SK-N-MC (cell line): ENCODE results near the gene ADAD2.

Source experiments
- DNase-seq: peaks from one replicate; pipeline ENCODE4 v3.0.0-alpha.2; 2011; ENCODE audit warnings: low read depth, low spot score
- H3K27ac ChIP-seq: fragments of 200-600 bp; sonication (generic); 2 replicates; pipeline ENCODE4 v1.5.1; 2016; ENCODE audit warnings: mixed run types
- H3K36me3 ChIP-seq: fragments of 200-600 bp; sonication (generic); 2 replicates; pipeline ENCODE4 v1.6.1; 2017; ENCODE audit warnings: antibody characterized with exemption, low read length, mixed read lengths; ENCODE audit not compliant: insufficient read depth
- H3K4me3 ChIP-seq: fragments of 200-600 bp; sonication (generic); 2 replicates; pipeline ENCODE4 v1.5.1; 2016
- H3K9ac ChIP-seq: fragments of 200-600 bp; sonication (generic); 2 replicates; pipeline ENCODE4 v1.8.0; 2017; ENCODE audit warnings: mixed run types, mixed read lengths; ENCODE audit not compliant: insufficient read length
- H3K9me3 ChIP-seq: fragments of 200-600 bp; sonication (generic); 2 replicates; pipeline ENCODE4 v1.6.1; 2017; ENCODE audit warnings: low read depth, mild to moderate bottlenecking, antibody characterized with exemption, low read length, moderate library complexity, mixed read lengths
- EZH2 ChIP-seq: fragments of 200-600 bp; sonication (generic); IDR thresholded peaks from one replicate; pipeline ENCODE4 v1.6.1; 2017; ENCODE audit warnings: antibody characterized with exemption
- FOXP2 ChIP-seq: optimal IDR thresholded peaks from 2 replicates; pipeline ENCODE3; 2011; ENCODE audit warnings: mild to moderate bottlenecking, moderate library complexity; ENCODE audit not compliant: insufficient read depth; ENCODE audit errors: extremely low read length, control extremely low read depth
- POLR2AphosphoS5 ChIP-seq: IDR thresholded peaks from 2 replicates; pipeline ENCODE4 v1.6.1; 2012; ENCODE audit warnings: mild to moderate bottlenecking, low read depth, low read length, borderline replicate concordance

The ADAD2 gene

GRCh38 chr16:84155771-84156170 lies 35.2 kb upstream of the ADAD2 start:
- Histone ChIP-seq H3K9me3 (no peaks in the 10 kb centered on the region), H3K36me3 (no peaks in the 10 kb centered on the region), H3K9ac (no peak overlapping the region), H3K4me3 (no peak overlapping the region), H3K27ac (no peak overlapping the region)
- TF ChIP-seq FOXP2 (no peak), EZH2 (no peak), POLR2AphosphoS5 (no peak)
- DNase-seq, result no peak

DNA sequence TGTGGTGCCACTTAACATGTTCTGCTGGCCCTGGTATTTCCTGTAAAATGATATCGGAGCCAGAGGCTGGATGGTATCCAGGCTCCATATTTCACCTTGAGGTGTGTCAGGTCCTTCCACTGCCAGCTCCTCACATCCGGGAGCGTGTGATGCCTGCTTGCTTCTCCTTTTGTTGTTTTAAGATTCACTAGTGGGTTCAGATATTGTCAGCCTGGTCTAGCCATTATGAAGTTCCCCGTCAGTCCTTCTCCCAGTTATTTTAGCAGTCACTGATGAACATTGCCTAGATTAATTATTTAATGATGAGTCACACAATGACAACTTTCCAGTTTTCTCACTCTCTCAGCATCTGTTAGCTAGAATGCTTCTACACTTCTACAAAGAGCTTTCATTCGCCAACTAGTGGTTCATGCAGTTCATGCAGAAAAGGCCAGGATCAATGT lies 34.6 kb upstream of the ADAD2 start:
- Histone ChIP-seq H3K4me3 (no peak overlapping the region), H3K9ac (no peak overlapping the region), H3K9me3 (no peaks in the 10 kb centered on the region), H3K27ac (no peak overlapping the region), H3K36me3 (no peaks in the 10 kb centered on the region)
- no peak for TF ChIP-seq POLR2AphosphoS5
- no peak for DNase-seq

GRCh38 chr16:84159007-84159406 lies 31.9 kb upstream of the ADAD2 start:
- Histone ChIP-seq H3K9me3 (no peaks in the 10 kb centered on the region), H3K4me3 (no peak overlapping the region), H3K36me3 (no peaks in the 10 kb centered on the region), H3K9ac (no peak overlapping the region), H3K27ac (no peak overlapping the region)
- DNase-seq, result no peak
- TF ChIP-seq FOXP2 (no peak), POLR2AphosphoS5 (no peak)

GRCh38 chr16:84159800-84160199 lies 31.2 kb upstream of the ADAD2 start:
- Histone ChIP-seq H3K36me3 (no peaks in the 10 kb centered on the region), H3K9me3 (no peaks in the 10 kb centered on the region), H3K9ac (no peak overlapping the region), H3K4me3 (no peak overlapping the region), H3K27ac (no peak overlapping the region)
- DNase-seq, result no peak
- TF ChIP-seq POLR2AphosphoS5 (no peak), EZH2 (no peak), FOXP2 (no peak)

- no peak for DNase-seq
- H3K36me3 ChIP-seq, result no peaks in the 10 kb centered on the region
- no peaks in the 10 kb centered on the region for H3K9me3 ChIP-seq
- TF ChIP-seq EZH2 (no peak), POLR2AphosphoS5 (no peak), FOXP2 (no peak)
- H3K27ac ChIP-seq, result no peak overlapping the region
- H3K4me3 ChIP-seq, result no peak overlapping the region
- H3K9ac ChIP-seq, result no peak overlapping the region
These were observed 29.9 kb upstream of the ADAD2 start for GRCh38 chr16:84161037-84161436.

GRCh38 chr16:84161801-84162200 lies 29.2 kb upstream of the ADAD2 start:
- TF ChIP-seq FOXP2, result no peak
- TF ChIP-seq POLR2AphosphoS5, result no peak
- no peak for TF ChIP-seq EZH2
- no peak overlapping the region for H3K27ac ChIP-seq
- H3K36me3 ChIP-seq, result no peaks in the 10 kb centered on the region
- no peak for DNase-seq
- no peak overlapping the region for H3K4me3 ChIP-seq
- no peak overlapping the region for H3K9ac ChIP-seq
- H3K9me3 ChIP-seq, result no peaks in the 10 kb centered on the region

- no peak overlapping the region for H3K27ac ChIP-seq
- no peak overlapping the region for H3K9ac ChIP-seq
These were observed 25.2 kb upstream of the ADAD2 start for GRCh38 chr16:84165746-84166145.

DNA sequence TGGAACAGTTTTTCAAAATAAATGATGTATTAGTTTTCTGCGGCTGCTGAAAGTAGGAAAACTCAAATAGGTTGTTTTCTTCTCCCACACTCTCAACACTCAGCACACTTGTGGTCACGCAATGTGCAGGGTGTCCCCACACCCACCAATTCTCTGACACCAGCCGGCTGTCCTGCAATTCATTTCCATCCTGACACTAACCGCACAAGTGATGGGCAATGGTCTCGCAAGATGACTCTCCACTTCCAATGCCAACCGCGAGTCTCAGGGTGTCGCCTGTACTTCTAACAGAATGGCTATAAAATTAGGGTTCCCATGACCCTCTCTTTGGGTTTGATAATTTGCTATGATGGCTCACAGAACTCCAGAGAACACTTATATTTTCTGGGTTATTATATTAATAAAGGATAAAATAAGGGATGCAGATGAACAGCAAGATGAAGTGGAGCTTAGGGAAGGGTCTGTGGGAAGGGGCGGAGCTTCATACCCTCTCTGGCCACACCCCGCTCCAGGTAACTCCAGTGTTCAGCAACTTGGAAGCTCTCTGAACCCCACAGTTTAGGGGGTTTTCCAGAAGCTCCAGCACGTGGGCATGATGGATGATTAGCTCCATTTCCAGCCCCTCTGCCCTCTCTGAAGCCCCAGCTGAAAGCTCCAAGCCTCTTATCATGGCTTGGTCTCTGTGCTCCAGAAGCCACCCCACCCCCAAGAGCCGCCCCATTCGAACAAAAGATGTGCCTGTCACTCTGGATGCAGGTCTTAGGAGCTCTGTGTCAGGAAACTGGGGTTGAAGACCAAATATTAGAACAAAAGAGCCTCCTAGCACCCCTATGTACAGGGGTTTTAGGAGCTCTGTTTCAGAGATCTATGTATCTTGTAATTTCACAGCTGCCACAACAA lies 23.9 kb upstream of the ADAD2 start:
- DNase-seq, result no peak
- Histone ChIP-seq H3K9me3 (no peaks in the 10 kb centered on the region), H3K36me3 (no peaks in the 10 kb centered on the region), H3K9ac (no peak overlapping the region), H3K4me3 (no peak overlapping the region), H3K27ac (no peak overlapping the region)
- TF ChIP-seq EZH2 (no peak), POLR2AphosphoS5 (no peak), FOXP2 (no peak)

More at GRCh38 chr16:84165746-84166145, 25.2 kb upstream of the ADAD2 start:
- Histone ChIP-seq H3K9me3 (no peaks in the 10 kb centered on the region), H3K36me3 (no peaks in the 10 kb centered on the region), H3K4me3 (no peak overlapping the region)
- no peak for TF ChIP-seq POLR2AphosphoS5
- no peak for TF ChIP-seq EZH2
- no peak for TF ChIP-seq FOXP2
- DNase-seq, result no peak
